AG20443 (cell line): ENCODE measurements around the gene ESYT1.

Experiments used
- DNase-seq: peaks from one replicate; pipeline ENCODE4 v3.0.0; 2012; ENCODE audit warnings: low spot score, mixed read lengths

The ESYT1 gene

DNA sequence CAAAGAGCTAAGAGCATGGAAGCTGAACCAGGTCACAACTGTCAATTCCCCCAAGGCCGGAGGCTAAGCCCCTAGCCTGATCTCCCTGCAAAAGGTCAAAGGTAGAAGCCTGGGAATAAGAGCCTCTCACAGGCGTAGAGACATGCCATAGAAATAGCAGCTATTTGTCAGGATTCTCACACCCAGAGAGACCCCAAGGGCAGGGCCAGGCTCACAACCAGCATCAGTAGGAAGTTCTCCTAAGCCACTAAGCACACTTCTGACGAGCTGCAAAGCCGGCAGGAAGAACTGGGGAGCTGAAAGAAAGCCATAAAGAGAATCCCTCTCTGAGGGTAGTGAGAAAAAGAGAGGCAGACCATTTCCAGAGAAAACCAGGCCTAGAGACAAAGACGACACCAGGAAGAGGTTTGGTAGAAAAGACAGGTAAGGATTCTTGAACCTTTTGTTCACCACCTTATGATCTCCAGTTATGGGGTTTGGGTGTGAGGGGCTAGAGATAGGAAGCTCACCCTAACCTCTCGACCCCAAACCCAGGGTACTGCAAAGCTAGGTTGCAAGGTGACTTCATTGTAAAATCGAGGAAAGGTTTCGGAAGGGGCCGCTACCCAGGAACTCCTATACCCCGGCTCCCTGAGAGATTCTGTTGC, 60.2 kb downstream of the ESYT1 start:
- no peak for DNase-seq

DNA sequence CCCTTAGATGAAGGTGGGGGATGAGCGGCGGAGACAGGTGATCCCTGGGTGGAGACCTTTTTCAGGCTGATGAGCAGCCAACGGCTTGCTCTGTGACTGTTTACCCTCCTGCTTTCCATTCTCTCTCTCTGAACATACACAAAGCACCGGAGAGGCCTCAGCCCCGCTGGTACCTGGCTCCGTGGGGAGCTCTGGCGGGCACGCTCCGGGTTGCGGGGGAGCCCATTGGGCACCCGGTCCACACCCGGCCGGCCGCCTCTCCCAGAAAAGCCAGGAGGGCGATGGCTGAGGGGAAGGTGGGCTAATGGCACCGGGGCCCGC, 60.7 kb downstream of the ESYT1 start:
- peak; percentile 24 for DNase-seq

DNA sequence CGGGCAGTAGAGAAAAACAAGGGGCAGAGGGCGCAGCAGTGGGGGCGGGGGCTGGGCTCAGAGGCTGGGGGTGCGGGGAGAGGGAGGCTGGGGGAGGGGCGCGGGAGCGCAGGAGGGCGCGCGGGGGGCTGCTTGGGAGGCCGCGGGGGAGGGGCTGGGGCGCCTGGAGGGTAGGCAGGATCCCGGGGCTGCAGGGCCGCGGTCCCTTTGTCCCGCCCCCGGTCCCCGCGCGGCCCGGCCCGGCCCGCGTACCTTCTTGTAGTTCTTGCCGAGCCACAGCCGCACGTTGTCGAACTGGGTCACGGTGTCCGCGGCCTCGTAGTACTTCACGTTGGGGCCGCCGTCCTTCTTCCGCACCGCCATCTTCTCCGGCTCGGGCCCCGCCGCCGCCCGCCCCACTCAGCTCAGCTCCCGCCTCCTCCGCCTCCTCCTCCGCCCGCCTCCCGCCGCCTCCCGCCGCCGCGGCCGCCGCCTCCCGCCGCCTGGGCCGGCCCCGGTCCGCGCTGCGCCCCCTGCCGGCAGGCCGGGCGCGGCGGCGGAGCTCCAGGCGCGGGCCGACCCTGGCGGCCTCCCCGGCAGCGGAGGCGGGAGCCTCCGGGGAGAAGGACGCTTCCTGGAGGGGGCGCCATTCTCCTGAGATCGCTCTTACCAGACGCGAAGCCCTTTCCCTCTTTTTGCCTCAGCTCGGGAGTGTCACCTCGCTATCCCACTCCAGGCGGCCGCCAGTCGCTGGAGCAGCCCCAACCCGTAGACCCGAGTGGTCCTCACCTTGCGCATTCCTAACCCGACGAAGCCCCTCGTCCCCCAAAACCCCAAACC, 61.2 kb downstream of the ESYT1 start, which contains the start of gene SMARCC2:
Gene SMARCC2, minus strand, starts transcription at position 385 of the 819 bp plus-strand sequence. Its CDS starts 22 bp downstream, at position 363.
- DNase-seq: peak; percentile 97

DNA sequence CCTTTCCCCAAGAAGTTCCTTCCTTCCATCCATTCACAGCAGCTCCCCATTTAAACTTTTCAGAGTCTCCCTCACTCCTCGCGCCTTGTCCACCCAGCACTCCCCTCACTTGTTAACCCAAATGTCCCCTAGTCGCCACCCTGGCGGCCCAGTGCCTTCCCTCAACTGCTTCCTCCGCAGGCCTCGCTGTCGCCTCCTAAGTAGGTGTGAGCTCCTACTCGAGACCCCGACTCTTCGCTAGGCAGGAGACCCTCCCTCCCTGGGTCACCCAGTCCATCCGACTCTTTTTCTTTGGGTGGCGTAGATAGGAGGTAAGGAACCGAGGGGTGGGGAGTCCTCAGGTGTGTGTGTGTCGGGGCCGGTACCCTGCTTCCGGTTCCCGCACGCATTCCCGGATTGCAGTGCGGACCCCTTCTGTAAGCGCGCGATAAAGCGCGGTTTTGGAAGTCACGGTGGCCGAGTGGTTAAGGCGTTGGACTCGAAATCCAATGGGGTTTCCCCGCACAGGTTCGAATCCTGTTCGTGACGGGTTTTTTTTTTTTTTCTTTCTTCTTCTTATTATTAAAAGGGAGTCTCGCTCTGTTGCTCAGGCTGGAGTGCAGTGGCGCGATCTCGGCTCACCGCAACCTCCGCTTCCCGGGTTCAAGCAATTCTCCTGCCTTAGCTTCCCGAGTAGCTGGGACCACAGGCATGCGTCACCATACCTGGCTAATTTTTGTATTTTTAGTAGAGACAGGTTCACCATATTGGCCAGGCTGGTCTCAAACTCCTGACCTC, 62.0 kb downstream of the ESYT1 start:
- peak; percentile 71 for DNase-seq

DNA sequence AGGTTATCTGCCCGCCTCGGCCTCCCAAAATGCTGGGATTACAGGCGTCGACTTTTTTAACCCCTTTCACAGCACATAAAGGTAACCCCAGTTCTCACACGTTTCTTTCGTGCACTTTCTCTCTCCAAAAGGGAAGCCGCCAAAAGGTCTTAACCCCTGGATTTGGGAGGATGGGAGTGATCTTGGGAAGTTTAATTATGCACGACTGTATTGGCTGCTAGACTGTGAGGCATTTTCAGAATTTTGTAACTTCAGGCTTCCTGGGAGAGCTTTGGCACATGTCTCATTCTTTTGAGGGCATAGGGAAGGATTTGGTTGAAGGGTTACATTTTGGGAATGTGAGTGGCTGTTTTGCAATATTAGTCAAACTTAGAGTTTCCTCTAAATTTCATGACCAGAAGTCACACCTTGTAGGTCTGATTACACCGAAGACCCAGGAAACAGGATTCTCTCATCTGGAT, 62.7 kb downstream of the ESYT1 start:
- DNase-seq: no peak

DNA sequence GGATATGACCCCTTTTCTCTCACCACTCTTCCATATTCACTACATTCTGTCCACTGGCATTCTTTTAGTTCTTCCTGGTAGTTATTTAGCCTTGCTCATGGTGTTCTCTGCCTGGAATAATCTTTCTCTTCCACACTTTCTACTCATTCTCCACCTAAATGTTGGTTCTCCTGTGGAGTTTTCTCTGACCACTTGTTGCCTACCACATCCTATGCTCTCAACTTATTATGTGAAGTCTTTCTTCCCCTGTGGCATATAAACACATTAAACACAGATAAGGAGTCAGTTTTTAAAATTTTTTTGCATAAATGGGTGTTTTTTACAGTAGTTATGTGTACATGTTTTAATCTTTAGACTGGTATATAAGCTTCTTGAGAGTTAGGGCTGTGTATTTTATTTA, 64.5 kb downstream of the ESYT1 start:
- DNase-seq: no peak

DNA sequence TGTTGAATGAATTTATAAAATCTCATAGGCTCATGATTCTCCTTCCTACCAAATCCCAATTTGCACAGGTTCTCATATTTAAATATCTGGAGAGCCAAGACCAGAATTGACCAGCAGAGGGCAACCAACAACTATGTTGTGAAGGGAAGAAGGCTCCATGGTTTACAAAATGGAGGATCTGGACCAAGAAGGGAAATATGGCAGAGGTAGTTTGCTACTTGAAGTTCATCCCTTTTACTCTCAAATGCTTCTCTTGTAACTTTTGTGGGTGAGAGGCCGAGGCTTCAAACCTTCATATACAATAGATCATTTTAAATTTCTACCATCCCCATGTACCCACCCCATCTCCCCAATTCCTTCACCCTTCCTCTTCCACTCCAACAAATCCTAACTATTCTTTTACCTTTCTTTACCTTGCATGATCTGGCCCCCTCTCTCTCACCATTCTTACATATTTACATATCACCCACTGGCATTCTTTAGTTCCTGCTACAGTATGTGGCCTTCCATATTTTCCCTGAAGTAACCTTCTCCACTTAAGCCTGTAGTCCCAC, 65.0 kb downstream of the ESYT1 start:
- DNase-seq: peak; percentile 66
